ENCODE data around the gene EGFLAM. TPM values are rescaled to one million over a fixed set of nuclear protein-coding genes. Genes with fewer than 3 reads are reported as not detected.

Gene EGFLAM
- total and polyA plus RNA-seq, 11 donors, result 4.7 to 19.4 (median 8.0) TPM

GRCh38 chr5:38211354-38211710 lies 47.0 kb upstream of the EGFLAM start:
- no peak for TF ChIP-seq POLR2A (IDR thresholded peaks at IDR 0.05)
- no peak for TF ChIP-seq CTCF (IDR thresholded peaks at IDR 0.05)
- no peaks in the 10 kb centered on the region for H3K36me3 ChIP-seq
- DNase-seq (no peak), ATAC-seq (no peak)
- H3K9me3 ChIP-seq, result peaks cover 0 to 6% (median 0%) of the 10 kb centered on the region in 12 donors
- intact Hi-C loops (cut with DNase I), result no loop called here
- WGBS, 4 donors, result 46 to 56% (median 54%) methylated on average over 6 of the region's 6 CpGs
- H3K4me1 ChIP-seq, result no peaks in the 10 kb centered on the region
- H3K27me3 ChIP-seq, result peaks cover 0 to 2% (median 0%) of the 10 kb centered on the region in 9 donors
- H3K4me3 ChIP-seq, result no peak overlapping the region
- H3K27ac ChIP-seq, result no peak overlapping the region

DNA sequence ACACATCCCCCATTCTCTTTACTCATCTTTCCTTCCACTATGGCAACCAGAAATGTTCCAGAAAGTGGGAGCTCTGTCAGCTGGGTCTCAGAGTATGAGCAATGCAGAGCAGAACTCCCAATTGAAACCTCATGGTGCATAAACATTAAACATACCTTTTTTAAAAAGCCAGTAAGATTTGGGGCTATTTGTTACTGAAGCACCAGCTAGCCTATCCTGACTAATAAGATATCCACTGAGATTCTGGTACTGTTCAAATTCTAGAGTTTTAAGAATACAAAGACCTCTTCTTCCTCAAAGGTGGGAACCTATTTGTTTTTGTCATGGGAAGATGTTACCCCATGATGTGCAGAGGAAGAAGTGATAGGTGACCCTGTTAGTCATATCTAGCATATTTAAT lies 46.1 kb upstream of the EGFLAM start:
- H3K36me3 ChIP-seq, result no peaks in the 10 kb centered on the region
- no peaks in the 10 kb centered on the region for H3K4me1 ChIP-seq
- no peak for ATAC-seq
- intact Hi-C loops (cut with DNase I), result no loop called here
- peaks cover 0 to 10% (median 0%) of the 10 kb centered on the region in 9 donors for H3K27me3 ChIP-seq
- H3K27ac ChIP-seq, result no peak overlapping the region
- H3K9me3 ChIP-seq, result peaks cover 0 to 6% (median 0%) of the 10 kb centered on the region in 12 donors
- no peak for TF ChIP-seq CTCF (IDR thresholded peaks at IDR 0.05)
- TF ChIP-seq POLR2A (IDR thresholded peaks at IDR 0.05), result no peak
- DNase-seq, result no peak
- H3K4me3 ChIP-seq, result no peak overlapping the region

DNA sequence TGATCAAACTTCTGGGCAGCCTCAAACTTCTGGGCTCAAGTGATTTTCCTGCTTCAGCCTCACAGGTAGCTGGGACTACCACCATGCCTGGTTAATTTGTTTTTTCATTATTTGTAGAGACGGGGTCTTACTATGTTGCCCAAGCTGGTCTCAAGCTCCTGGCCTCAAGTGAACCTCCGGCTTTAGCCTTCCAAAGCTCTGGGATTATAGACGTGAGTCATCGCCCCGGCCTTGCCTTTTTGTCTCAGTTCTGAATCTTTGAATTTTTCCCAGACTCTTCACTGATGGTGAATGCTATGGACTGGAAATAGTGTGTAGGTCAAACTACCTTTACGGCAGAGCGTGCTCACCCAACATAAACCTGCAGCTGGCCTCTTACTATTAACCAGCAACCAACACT lies 32.3 kb upstream of the EGFLAM start:
- peaks cover 0 to under 1% (median 0%) of the 10 kb centered on the region in 9 donors for H3K27me3 ChIP-seq
- H3K4me1 ChIP-seq, result no peaks in the 10 kb centered on the region
- H3K27ac ChIP-seq, result no peak overlapping the region
- H3K4me3 ChIP-seq, result no peak overlapping the region
- no peaks in the 10 kb centered on the region for H3K36me3 ChIP-seq
- H3K9me3 ChIP-seq, result no peaks in the 10 kb centered on the region
- TF ChIP-seq CTCF (IDR thresholded peaks at IDR 0.05) (no peak), POLR2A (IDR thresholded peaks at IDR 0.05) (no peak)
- DNase-seq (no peak), ATAC-seq (no peak)
- 89 to 93% (median 91%) methylated on average over 7 of the region's 7 CpGs for WGBS, 4 donors
- intact Hi-C loops (cut with DNase I), result no loop called here

GRCh38 chr5:38228914-38229313 lies 29.4 kb upstream of the EGFLAM start:
- TF ChIP-seq CTCF (IDR thresholded peaks at IDR 0.05), result no peak
- no peak for TF ChIP-seq POLR2A (IDR thresholded peaks at IDR 0.05)
- intact Hi-C loops (cut with DNase I), result no loop called here
- H3K27ac ChIP-seq, result no peak overlapping the region
- no peak overlapping the region for H3K4me3 ChIP-seq
- H3K9me3 ChIP-seq, result no peaks in the 10 kb centered on the region
- DNase-seq (no peak), ATAC-seq (no peak)
- no peaks in the 10 kb centered on the region for H3K36me3 ChIP-seq
- H3K27me3 ChIP-seq, result peaks cover 0 to 6% (median 0%) of the 10 kb centered on the region in 9 donors
- WGBS, 4 donors, result 81 to 90% (median 83%) methylated on average over 6 of the region's 6 CpGs
- H3K4me1 ChIP-seq, result no peaks in the 10 kb centered on the region

Measured in heart left ventricle (tissue), 16 donors.